Stimulated activated CD4-positive, alpha-beta T cell treated with anti-CD3 and anti-CD28 coated beads, Interleukin-15, amount 100 ng/mL, for 1 hour (primary cell): Measurements from ENCODE around the gene ZNF66.
"Not testable (repeated sequence)": the region's sequence is repeated elsewhere in the genome, so short reads cannot be mapped to it uniquely, and the experiment has no call there.

ENCODE experiments used
- DNase-seq, 2 donors: peaks; one replicate each; pipeline ENCODE4 v3.0.0-alpha.2; 2020; ENCODE audit warnings: low read depth in 1 of 2, low spot score in 1 of 2

Gene ZNF66

DNA sequence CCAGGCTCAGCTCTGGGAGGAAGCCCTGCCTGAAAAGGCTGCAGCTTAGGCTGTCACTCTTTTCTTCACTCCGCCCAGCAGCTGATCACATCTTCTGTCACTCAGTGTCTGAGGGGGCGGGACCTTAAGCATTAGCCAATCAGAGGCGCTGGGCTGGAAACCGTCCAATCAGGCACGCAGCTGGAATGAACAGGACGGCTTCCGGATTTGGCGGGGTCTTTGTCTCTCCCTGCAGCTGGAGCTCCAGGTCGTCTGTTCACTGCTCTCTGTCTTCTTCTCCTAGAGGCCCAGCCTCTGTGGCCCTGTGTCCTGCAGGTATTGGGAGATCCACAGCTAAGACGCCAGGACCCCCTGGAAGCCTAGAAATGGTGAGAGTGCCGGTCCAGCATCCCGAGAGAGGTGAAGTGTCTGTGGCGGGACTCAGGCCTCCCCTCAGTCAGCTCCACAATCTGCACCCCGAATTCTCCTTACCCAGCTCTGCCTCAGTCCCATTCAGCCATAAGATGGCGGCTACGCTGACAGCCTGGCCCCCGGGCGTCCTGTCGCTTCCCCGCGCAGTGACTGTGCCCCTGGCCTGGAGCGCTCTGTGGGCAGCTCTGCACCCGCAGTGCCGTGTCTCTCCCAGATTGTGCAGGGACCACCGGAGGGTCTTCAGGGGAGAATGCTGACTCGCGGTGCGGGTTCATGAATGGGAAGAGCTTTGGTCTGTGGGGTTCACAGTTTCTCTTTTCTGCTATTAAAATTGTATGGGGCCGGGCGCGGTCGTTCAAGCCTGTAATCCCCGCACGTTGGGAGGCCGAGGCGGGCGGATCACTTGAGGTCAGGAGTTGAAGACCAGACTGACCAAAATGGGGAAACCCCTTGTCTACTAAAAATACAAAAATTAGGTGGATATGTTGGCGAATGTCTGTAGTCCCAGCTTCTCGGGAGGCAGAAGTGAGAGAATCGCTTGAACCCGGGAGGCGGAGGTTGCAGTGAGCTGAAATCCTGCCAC lies at the start of gene ZNF66:
Gene ZNF66 (plus strand): TSS at position 222 of the 994 bp plus-strand sequence. CDS start 144 bp downstream, at position 366.
- DNase-seq, result peak; percentile 84 to 86

DNA sequence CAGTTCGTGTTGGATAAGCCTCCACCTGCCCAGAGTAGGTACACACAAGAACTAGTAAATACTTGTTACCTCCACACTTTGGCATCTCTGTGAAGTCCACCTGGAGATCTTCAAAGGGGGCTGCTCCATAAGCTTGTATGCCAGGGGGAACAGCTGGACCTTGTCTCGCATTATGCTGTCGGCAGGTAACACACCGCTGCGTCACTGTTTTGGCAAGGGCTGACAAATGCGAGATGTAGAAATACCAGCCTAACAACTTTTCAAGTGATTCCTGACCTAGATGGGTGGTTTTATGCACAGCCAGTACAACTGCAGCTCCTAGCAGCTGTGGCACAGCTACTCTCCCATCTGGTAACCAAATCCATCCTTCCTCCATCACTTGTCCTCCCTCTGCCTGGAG lies 25.9 kb upstream of the ZNF66 start:
- not testable (repeated sequence) for DNase-seq

DNA sequence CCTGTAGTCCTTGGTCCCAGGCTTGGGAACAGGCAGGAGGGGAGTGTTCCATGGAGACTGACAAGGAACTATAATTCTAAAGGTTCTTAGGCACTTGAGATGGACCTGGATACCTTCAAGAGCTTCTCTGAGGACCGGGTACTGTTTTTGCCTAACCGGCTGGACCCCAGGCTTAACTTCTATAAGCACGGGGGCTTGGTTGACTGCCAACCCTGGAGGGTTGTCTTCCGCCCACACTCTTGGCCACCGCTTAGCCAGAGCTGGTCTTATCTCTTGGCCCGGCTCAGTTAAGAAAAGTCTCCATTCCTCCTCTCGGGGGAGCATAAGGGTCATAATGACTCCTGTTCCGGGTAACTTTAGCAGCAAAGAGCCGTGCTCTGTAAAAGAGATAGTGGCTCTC lies 23.8 kb upstream of the ZNF66 start:
- DNase-seq, result not testable (repeated sequence)

DNA sequence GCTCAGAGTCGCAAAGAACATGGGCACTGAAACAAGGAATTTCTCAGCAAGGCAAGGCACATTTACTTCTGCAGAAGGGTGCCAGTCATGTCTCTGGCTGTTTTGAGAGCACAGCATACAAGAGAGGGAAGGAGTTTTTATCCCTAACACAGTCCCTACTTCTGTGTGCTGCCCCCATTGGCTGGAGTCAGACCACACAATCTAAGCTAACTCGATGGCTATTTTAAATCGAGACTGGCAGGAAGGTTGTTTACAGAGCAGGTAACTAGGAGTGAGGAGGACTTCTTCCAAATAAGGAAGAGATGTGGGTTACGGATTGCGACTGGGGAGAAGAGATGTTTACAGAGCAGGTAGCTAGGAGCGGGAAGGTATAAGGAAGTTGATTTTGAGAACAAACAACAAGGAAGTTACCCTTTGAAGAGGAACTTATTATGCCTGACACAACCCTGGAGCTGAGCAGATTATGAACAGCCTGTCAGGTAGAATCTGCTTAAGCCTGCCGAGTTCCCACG lies 6.8 kb upstream of the ZNF66 start:
- not testable (repeated sequence) for DNase-seq

DNA sequence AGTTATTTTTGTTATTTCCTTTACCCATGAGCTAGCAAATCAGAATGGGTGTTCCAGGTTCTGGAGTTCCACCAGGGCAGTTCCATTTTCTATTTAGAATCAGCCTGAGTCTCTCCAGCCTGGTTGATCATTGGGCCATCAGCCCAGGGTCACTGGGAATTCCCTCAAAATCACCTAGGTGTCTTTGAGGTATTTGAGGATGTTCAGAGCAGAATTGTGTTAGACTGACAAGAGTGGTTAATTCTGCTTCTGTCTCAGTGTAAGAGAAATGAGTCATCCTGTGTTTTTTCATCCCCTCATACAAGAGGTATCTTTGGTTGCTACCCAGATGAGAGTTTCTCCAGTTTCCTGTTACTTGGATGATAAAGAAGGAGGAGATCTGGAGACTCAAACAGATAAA lies 11.7 kb downstream of the ZNF66 start:
- DNase-seq, result no peak

DNA sequence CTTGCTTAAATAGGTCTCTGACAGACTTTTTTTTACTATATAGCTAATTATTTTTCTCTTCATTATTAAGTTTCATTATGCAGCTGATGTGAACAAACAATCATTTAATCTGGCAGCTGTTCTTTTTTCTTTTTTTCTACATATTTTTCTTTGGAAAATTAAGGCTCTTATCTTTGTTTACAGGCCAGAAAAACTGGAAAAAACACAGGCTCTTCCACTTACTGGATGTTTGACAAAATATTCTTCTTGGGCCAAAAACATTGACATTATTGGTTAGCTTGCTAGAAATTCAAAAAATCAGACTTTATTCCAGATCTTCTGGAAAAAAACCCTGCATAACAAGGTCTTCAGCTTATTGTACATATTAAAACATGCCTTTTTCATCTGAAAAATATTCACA lies 15.7 kb downstream of the ZNF66 start:
- DNase-seq, result no peak

DNA sequence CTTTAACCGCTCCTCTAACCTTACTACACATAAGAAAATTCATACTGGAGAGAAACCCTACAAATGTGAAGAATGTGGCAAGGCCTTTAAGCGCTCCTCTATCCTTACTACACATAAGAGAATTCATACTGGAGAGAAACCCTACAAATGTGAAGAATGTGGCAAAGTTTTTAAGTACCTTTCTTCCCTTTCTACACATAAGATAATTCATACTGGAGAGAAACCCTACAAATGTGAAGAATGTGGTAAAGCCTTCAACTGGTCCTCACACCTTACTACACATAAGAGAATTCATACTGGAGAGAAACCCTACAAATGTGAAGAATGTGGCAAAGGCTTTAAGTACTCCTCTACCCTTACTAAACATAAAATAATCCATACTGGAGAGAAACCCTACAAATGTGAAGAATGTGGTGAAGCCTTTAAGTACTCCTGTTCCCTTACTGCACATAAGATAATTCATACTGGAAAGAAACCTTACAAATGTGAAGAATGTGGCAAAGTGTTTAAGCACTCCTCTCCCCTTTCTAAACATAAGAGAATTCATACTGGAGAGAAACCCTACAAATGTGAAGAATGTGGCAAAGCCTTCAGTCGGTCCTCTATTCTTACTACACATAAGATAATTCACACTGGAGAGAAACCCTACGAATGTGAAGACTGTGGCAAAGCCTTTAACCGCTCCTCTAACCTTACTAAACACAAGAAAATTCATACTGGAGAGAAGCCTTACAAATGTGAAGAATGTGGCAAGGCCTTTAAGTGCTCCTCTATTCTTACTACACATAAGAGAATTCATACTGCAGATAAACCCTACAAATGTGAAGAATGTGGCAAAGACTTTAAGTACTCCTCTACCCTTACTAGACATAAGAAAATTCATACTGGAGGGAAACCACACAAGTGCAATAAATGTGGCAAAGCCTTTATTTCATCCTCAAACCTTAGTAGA lies 30.5 kb downstream of the ZNF66 start:
- DNase-seq, result not testable (repeated sequence)

DNA sequence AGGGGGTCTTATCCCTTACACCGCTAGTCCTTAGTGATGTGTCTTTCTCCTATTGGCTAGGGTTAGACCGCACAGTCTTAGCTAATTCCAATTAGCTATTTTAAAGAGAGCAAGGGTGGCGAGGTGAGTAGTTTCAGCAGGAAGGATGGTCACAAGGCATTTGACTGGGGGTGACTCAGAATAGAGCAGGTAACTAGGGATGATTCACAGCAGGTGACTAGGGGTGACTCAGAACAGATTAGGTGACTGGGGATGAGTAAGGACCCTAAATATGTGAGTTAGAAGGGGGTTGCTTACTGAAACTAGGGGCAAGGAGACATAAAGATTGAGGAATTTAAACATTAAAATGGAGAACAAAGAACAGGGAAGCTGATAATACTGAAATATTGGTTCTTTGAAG lies 64.3 kb downstream of the ZNF66 start:
- DNase-seq, result no peak
